MM.1S (cell line): Measurements from ENCODE around the gene CCBE1.
"Not testable (repeated sequence)": the region's sequence is repeated elsewhere in the genome, so short reads cannot be mapped to it uniquely, and the experiment has no call there.

Experiments used
- DNase-seq: peaks from one replicate; pipeline ENCODE4 v3.0.0-alpha.2; 2015
- H2AFZ ChIP-seq: fragments of 300-600 bp; sonication (generic); 2 replicates; pipeline ENCODE4 v1.6.0; 2016; ENCODE audit warnings: antibody characterized with exemption, low read length
- H3F3A ChIP-seq: fragments of 300-600 bp; sonication (generic); 2 replicates; pipeline ENCODE4 v1.6.1; 2016; ENCODE audit warnings: mild to moderate bottlenecking, antibody characterized with exemption, low read length, moderate library complexity, mixed read lengths; ENCODE audit not compliant: insufficient read depth
- H3K27ac ChIP-seq: fragments of 300-600 bp; sonication (generic); 2 replicates; pipeline ENCODE4 v1.5.1; 2016; ENCODE audit warnings: mild to moderate bottlenecking, low read length
- H3K27me3 ChIP-seq: fragments of 300-600 bp; sonication (generic); replicated peaks from 2 replicates; pipeline ENCODE4 v1.6.0; 2016; ENCODE audit warnings: low read length; ENCODE audit not compliant: insufficient read depth
- H3K36me3 ChIP-seq: fragments of 300-600 bp; sonication (generic); replicated peaks from 2 replicates; pipeline ENCODE4 v1.6.1; 2016; ENCODE audit warnings: mild to moderate bottlenecking, low read length, mixed read lengths; ENCODE audit not compliant: insufficient read depth
- H3K4me1 ChIP-seq: fragments of 300-600 bp; sonication (generic); 2 replicates; pipeline ENCODE4 v1.6.1; 2016; ENCODE audit warnings: low read length, mixed read lengths
- H3K4me2 ChIP-seq: fragments of 300-600 bp; sonication (generic); 2 replicates; pipeline ENCODE4 v1.6.0; 2016; ENCODE audit warnings: low read depth, low read length
- H3K4me3 ChIP-seq: fragments of 300-600 bp; sonication (generic); 2 replicates; pipeline ENCODE4 v1.5.1; 2016; ENCODE audit warnings: low read length, mixed read lengths
- H3K79me2 ChIP-seq: fragments of 300-600 bp; sonication (generic); 2 replicates; pipeline ENCODE4 v1.6.1; 2016; ENCODE audit warnings: mixed run types, low read length, mixed read lengths
- H3K9ac ChIP-seq: fragments of 300-600 bp; sonication (generic); 2 replicates; pipeline ENCODE4 v1.6.1; 2016; ENCODE audit warnings: low read length, mixed read lengths
- H3K9me2 ChIP-seq: fragments of 300-600 bp; sonication (generic); replicated peaks from 2 replicates; pipeline ENCODE4 v1.6.1; 2016; ENCODE audit warnings: mild to moderate bottlenecking, low read length, mixed read lengths; ENCODE audit not compliant: insufficient read depth
- H3K9me3 ChIP-seq: fragments of 300-600 bp; sonication (generic); replicated peaks from 2 replicates; pipeline ENCODE4 v1.6.1; 2016; ENCODE audit warnings: mild to moderate bottlenecking, low read length, mixed read lengths; ENCODE audit not compliant: insufficient read depth
- H4K20me1 ChIP-seq: fragments of 300-600 bp; sonication (generic); 2 replicates; pipeline ENCODE4 v1.6.1; 2016; ENCODE audit warnings: mild to moderate bottlenecking, low read length, moderate library complexity, mixed read lengths; ENCODE audit not compliant: insufficient read depth
- CTCF ChIP-seq: fragments of 300-600 bp; sonication (generic); IDR thresholded peaks from 2 replicates; pipeline ENCODE4 v1.5.1; 2016; ENCODE audit warnings: antibody characterized with exemption, low read length, mixed read lengths
- EZH2 ChIP-seq: fragments of 300-600 bp; sonication (generic); optimal IDR thresholded peaks from 2 replicates; pipeline ENCODE3; 2017; ENCODE audit warnings: low read depth, mild to moderate bottlenecking, antibody characterized with exemption, low read length, mixed read lengths
- EZH2phosphoT487 ChIP-seq: fragments of 300-600 bp; sonication (generic); IDR thresholded peaks from 2 replicates; pipeline ENCODE4 v1.6.1; 2018; ENCODE audit warnings: antibody characterized with exemption, low read length

CCBE1 gene

DNA sequence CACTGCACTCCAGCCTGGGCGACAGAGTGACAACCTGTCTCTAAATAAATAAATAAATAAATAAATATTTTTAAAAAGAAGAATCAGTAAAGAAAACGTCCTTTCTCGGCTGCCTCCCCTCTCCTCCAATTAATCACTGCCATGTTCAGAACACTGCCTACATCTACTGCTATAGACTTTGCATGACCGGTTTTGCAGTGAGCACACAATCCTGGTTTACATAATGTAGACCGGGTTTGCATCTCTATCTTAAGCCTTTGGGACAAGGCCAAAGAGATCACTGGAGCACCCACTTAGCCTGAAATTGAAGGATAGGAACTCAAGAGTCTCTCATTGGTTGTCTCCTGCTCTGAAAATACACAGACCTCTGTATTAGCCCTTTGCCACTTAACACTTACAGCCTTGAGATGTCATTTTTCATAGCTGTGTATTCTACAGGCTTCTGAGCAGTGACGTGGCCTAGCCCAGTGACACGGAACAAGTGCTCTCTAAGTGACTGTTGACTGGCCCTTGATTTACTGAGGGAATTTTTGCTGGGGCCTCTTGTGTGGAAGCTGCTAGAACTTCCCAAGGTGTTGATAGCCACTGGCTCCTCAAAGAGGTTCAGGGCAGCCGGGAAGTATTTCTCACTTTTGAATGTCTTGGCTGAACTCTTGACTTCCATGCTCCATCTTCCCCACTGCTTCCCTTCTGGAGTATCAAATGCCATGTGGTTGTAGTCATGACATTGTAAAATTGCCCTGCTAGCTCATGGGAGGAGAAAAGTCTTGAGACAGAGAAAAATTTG is 45.3 kb upstream of the CCBE1 start:
- Histone ChIP-seq H3K27me3 (no peaks in the 10 kb centered on the region), H3K9me2 (no peaks in the 10 kb centered on the region), H3F3A (no peaks in the 10 kb centered on the region), H2AFZ (no peak overlapping the region), H3K9me3 (no peaks in the 10 kb centered on the region), H3K4me1 (no peaks in the 10 kb centered on the region), H3K79me2 (no peaks in the 10 kb centered on the region), H3K9ac (no peak overlapping the region), H3K4me3 (no peak overlapping the region), H3K4me2 (no peak overlapping the region), H3K36me3 (no peaks in the 10 kb centered on the region), H3K27ac (no peak overlapping the region), H4K20me1 (no peaks in the 10 kb centered on the region)
- no peak for TF ChIP-seq EZH2phosphoT487
- no peak for TF ChIP-seq EZH2
- TF ChIP-seq CTCF, result no peak
- no peak for DNase-seq

DNA sequence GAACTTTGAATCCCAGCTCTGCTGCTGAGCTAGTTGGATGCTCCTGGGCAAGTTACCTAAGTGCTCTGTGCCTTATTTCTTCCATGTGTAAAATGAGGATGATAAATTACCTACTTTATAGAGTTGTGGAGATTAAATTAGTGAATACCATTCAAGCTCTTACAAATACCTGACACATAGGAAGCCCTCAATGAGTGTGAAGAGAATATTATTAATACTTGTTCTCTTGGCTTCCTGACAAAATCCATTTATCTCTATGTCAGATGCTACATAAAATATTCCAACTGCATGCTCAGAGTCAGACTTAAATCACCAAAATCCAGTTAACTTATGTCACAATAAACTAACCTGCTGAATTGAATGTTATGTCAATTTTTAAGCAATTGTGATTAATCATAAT is 42.9 kb upstream of the CCBE1 start:
- no peak overlapping the region for H3K4me2 ChIP-seq
- no peaks in the 10 kb centered on the region for H3K9me3 ChIP-seq
- no peak for DNase-seq
- TF ChIP-seq EZH2phosphoT487 (no peak), CTCF (no peak)
- H4K20me1 ChIP-seq, result no peaks in the 10 kb centered on the region
- H3K4me1 ChIP-seq, result no peaks in the 10 kb centered on the region
- H3F3A ChIP-seq, result no peaks in the 10 kb centered on the region
- no peaks in the 10 kb centered on the region for H3K79me2 ChIP-seq
- no peaks in the 10 kb centered on the region for H3K9me2 ChIP-seq
- H3K27me3 ChIP-seq, result no peaks in the 10 kb centered on the region
- H2AFZ ChIP-seq, result no peak overlapping the region
- H3K27ac ChIP-seq, result no peak overlapping the region
- H3K9ac ChIP-seq, result no peak overlapping the region
- H3K4me3 ChIP-seq, result no peak overlapping the region
- H3K36me3 ChIP-seq, result no peaks in the 10 kb centered on the region

- H3K4me2 ChIP-seq, result no peak overlapping the region
- H3K4me1 ChIP-seq, result no peaks in the 10 kb centered on the region
- TF ChIP-seq EZH2phosphoT487 (no peak), EZH2 (no peak), CTCF (no peak)
- DNase-seq, result no peak
- H3K9me2 ChIP-seq, result no peaks in the 10 kb centered on the region
- no peaks in the 10 kb centered on the region for H3K36me3 ChIP-seq
- no peak overlapping the region for H2AFZ ChIP-seq
- no peaks in the 10 kb centered on the region for H3F3A ChIP-seq
- no peaks in the 10 kb centered on the region for H3K79me2 ChIP-seq
- no peaks in the 10 kb centered on the region for H3K27me3 ChIP-seq
- no peaks in the 10 kb centered on the region for H3K9me3 ChIP-seq
- no peaks in the 10 kb centered on the region for H4K20me1 ChIP-seq
- H3K9ac ChIP-seq, result no peak overlapping the region
- no peak overlapping the region for H3K27ac ChIP-seq
- no peak overlapping the region for H3K4me3 ChIP-seq
Observed at GRCh38 chr18:59737776-59738300, 40.6 kb upstream of the CCBE1 start.

DNA sequence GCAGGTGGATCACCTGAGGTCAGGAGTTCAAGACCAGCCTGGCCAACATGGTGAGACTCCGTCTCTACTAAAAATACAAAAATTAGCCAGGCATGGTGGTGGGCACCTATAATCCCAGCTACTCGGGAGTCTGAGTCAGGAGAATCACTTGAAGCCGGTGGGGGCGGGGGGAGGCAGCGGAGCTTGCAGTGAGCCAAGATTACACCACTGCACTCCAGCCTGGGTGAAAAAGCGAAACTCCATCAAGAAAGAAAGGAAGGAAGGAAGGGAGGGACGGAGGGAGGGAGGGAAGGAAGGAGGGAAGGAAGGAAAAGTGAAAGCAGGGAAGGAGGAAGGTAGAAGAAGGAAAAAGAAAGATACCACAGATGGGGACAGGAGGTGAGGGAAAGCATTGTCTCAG is 40.1 kb upstream of the CCBE1 start:
- H3K4me1 ChIP-seq, H3K9me3 ChIP-seq, H3F3A ChIP-seq, H3K36me3 ChIP-seq, H3K9ac ChIP-seq, H3K9me2 ChIP-seq, DNase-seq, H3K27ac ChIP-seq, H3K4me3 ChIP-seq, H3K4me2 ChIP-seq, H3K27me3 ChIP-seq, H4K20me1 ChIP-seq, H3K79me2 ChIP-seq, H2AFZ ChIP-seq: not testable (repeated sequence)
